SK-N-SH (cell line): ENCODE results near the gene THSD7A. TPM values are rescaled to one million over a fixed set of nuclear protein-coding genes. Genes with fewer than 3 reads are reported as not detected.

ENCODE experiments used
- CTCF ChIA-PET: fragments of 300-600, 350-600 bp; formaldehyde crosslinking; extraction: SDS; loops from one replicate; lab custom pipeline; 2021; lab: Yijun Ruan, JAX
- POLR2A ChIA-PET: fragments of 350-600 bp; sonication (Branson Sonifier 250); formaldehyde crosslinking; extraction: SDS; loops from one replicate; lab custom pipeline; 2020; ENCODE audit warnings: antibody characterized with exemption, inconsistent platforms; lab: Yijun Ruan, JAX
- DNase-seq: peaks from one replicate; pipeline ENCODE4 v3.0.0; 2012
- H2AFZ ChIP-seq: fragments of 200-600 bp; sonication (generic); 2 replicates; pipeline ENCODE4 v1.8.1; 2016; ENCODE audit warnings: antibody characterized with exemption, mild to moderate bottlenecking, low read depth
- H3F3A ChIP-seq: fragments of 200-600 bp; sonication (generic); replicated peaks from 2 replicates; pipeline ENCODE3; 2016; ENCODE audit warnings: antibody characterized with exemption, mild to moderate bottlenecking; ENCODE audit not compliant: insufficient read depth
- H3K27ac ChIP-seq, 2 experiments: fragments of 200-500 bp in 1 of 2; fragments of 200-600 bp in 1 of 2; sonication (Bioruptor generic) in 1 of 2; sonication (generic), shearing (Covaris generic) in 1 of 2; 2 replicates each; pipeline versions ENCODE4 v1.5.1 to v1.6.1; 2014 to 2016; ENCODE audit warnings: low read depth in 2 of 2, inconsistent platforms in 1 of 2, low read length in 1 of 2, mild to moderate bottlenecking in 1 of 2, mixed read lengths in 1 of 2
- H3K27me3 ChIP-seq: fragments of 200-600 bp; sonication (generic), shearing (Covaris generic); 2 replicates; pipeline ENCODE4 v1.6.1; 2016; ENCODE audit warnings: mixed run types; ENCODE audit not compliant: insufficient read depth
- H3K36me3 ChIP-seq, 2 experiments: fragments of 200-500 bp in 1 of 2; fragments of 200-600 bp in 1 of 2; sonication (Bioruptor generic) in 1 of 2; sonication (generic) in 1 of 2; replicated peaks in 1 of 2; 2 replicates each; pipeline versions ENCODE3 to v1.5.1; 2014 to 2016; ENCODE audit warnings: low read length in 1 of 2, mild to moderate bottlenecking in 1 of 2; ENCODE audit not compliant: insufficient read depth in 2 of 2, control insufficient read depth in 1 of 2
- H3K4me1 ChIP-seq, 2 experiments: fragments of 200-500 bp in 1 of 2; fragments of 200-600 bp in 1 of 2; sonication (Bioruptor generic) in 1 of 2; sonication (generic), shearing (Covaris generic) in 1 of 2; 2 replicates each; pipeline versions ENCODE4 v1.5.1 to v1.6.1; 2014 to 2016; ENCODE audit warnings: low read depth in 1 of 2, low read length in 1 of 2, mixed run types in 1 of 2; ENCODE audit not compliant: insufficient read depth in 2 of 2, control insufficient read depth in 1 of 2
- H3K4me2 ChIP-seq: fragments of 200-600 bp; sonication (generic), shearing (Covaris generic); 2 replicates; pipeline ENCODE4 v1.6.1; 2017; ENCODE audit warnings: mixed run types
- H3K4me3 ChIP-seq, 2 experiments: fragments of 200-500 bp in 1 of 2; fragments of 200-600 bp in 1 of 2; sonication (Bioruptor generic) in 1 of 2; sonication (generic), shearing (Covaris generic) in 1 of 2; 2 replicates each; pipeline versions ENCODE4 v1.5.1 to v1.8.1; 2014 to 2016; ENCODE audit warnings: low read depth in 2 of 2, inconsistent platforms in 1 of 2, low read length in 1 of 2, mild to moderate bottlenecking in 1 of 2, mixed read lengths in 1 of 2, moderate library complexity in 1 of 2
- H3K79me2 ChIP-seq: fragments of 200-600 bp; sonication (generic); 2 replicates; pipeline ENCODE4 v1.8.1; 2017; ENCODE audit warnings: mild to moderate bottlenecking; ENCODE audit not compliant: insufficient read depth
- H3K9ac ChIP-seq: fragments of 200-600 bp; sonication (generic); 2 replicates; pipeline ENCODE4 v1.6.1; 2017; ENCODE audit warnings: mixed run types
- H3K9me2 ChIP-seq: fragments of 200-600 bp; sonication (generic); 2 replicates; pipeline ENCODE4 v1.6.1; 2017; ENCODE audit warnings: mixed run types
- H3K9me3 ChIP-seq: fragments of 200-600 bp; sonication (generic); 2 replicates; pipeline ENCODE4 v1.6.1; 2017; ENCODE audit warnings: mixed run types, mild to moderate bottlenecking, moderate library complexity
- H4K20me1 ChIP-seq: fragments of 200-600 bp; sonication (generic); 2 replicates; pipeline ENCODE4 v1.6.1; 2017; ENCODE audit warnings: mild to moderate bottlenecking, mixed run types; ENCODE audit not compliant: insufficient read depth
- CTCF ChIP-seq: fragments of 200-600 bp; sonication (generic); IDR thresholded peaks from 2 replicates; pipeline ENCODE4 v1.6.1; 2017; ENCODE audit warnings: antibody characterized with exemption, mild to moderate bottlenecking, moderate library complexity
- EZH2phosphoT487 ChIP-seq: fragments of 200-600 bp; sonication (generic); IDR thresholded peaks from 2 replicates; pipeline ENCODE4 v1.6.1; 2017; ENCODE audit warnings: low read depth, mixed run types, mild to moderate bottlenecking, antibody characterized with exemption, moderate library complexity, borderline replicate concordance
- FOSL2 ChIP-seq: IDR thresholded peaks from 2 replicates; pipeline ENCODE4 v1.4.0; 2012; ENCODE audit warnings: low read depth, mild to moderate bottlenecking, moderate library complexity, borderline replicate concordance
- FOXM1 ChIP-seq: IDR thresholded peaks from 2 replicates; pipeline ENCODE4 v1.4.0; 2012; ENCODE audit warnings: low read depth, mild to moderate bottlenecking
- GABPA ChIP-seq: IDR thresholded peaks from 2 replicates; pipeline ENCODE4 v1.4.0; 2012; ENCODE audit warnings: low read depth, mild to moderate bottlenecking
- GATA2 ChIP-seq: sonication (generic); formaldehyde crosslinking; IDR thresholded peaks from 2 replicates; pipeline ENCODE4 v1.5.0; 2020; ENCODE audit warnings: mild to moderate bottlenecking, missing genetic modification reagents
- MAX ChIP-seq: IDR thresholded peaks from 2 replicates; pipeline ENCODE4 v1.4.0; 2012; ENCODE audit warnings: low read depth
- NFIC ChIP-seq: IDR thresholded peaks from 2 replicates; pipeline ENCODE4 v1.4.0; 2012; ENCODE audit warnings: borderline replicate concordance
- REST ChIP-seq: IDR thresholded peaks from 2 replicates; pipeline ENCODE4 v1.6.1; 2012; ENCODE audit warnings: mild to moderate bottlenecking, low read depth, low read length, moderate library complexity
- RFX5 ChIP-seq: IDR thresholded peaks from 2 replicates; pipeline ENCODE4 v1.6.1; 2012; ENCODE audit warnings: mild to moderate bottlenecking, improper control_type of control experiment, low read length
- TEAD4 ChIP-seq: IDR thresholded peaks from 2 replicates; pipeline ENCODE4 v1.4.0; 2012; ENCODE audit warnings: mild to moderate bottlenecking, borderline replicate concordance; ENCODE audit not compliant: insufficient read depth
- USF2 ChIP-seq: fragments of 150-350 bp; IDR thresholded peaks from 2 replicates; pipeline ENCODE4 v1.6.1; 2017; ENCODE audit warnings: antibody characterized with exemption, low read length, low read depth, borderline replicate concordance
- WGBS: methylation state at CpG from one replicate; pipeline ENCODE4 v1.1.6; 2017; ENCODE audit warnings: low lambda C conversion rate; 5-methylcytosine and 5-hydroxymethylcytosine counted together
- polyA plus RNA-seq, 3 experiments: library from polyadenylated mRNA; depleted of rRNA; stranded (reverse); fragments of >200 nt; gene quantifications; 2 replicates each; pipeline ENCODE4 v1.2.3, GENCODE V29; 2012

The THSD7A gene
- polyA plus RNA-seq, 1 of the 3 experiments (the other 2 are of a cell fraction), result 0.16 TPM

GRCh38 chr7:11768263-11768662, 63.7 kb downstream of the THSD7A start:
- H3K9me3 ChIP-seq, result no peaks in the 10 kb centered on the region
- 0 out of 4 replicates have a peak overlapping the region, but pooled peaks of 1 of the 2 experiments have one; percentile 9 for H3K27ac ChIP-seq
- H2AFZ ChIP-seq, result no peak overlapping the region
- no peaks in the 10 kb centered on the region for H3K36me3 ChIP-seq
- 61% methylated on average over 5 of the region's 5 CpGs for WGBS
- no peak overlapping the region for H3K9ac ChIP-seq
- ChIA-PET CTCF (interaction anchor here (0.6 to 0.9 kb wide), 2 partner anchors 20 to 63 kb away, joined by 3 read pairs; no protein-coding TSS in a partner anchor), POLR2A (no interaction called here)
- H3K9me2 ChIP-seq, result no peaks in the 10 kb centered on the region
- no peak overlapping the region for H3K4me2 ChIP-seq
- no peaks in the 10 kb centered on the region for H3F3A ChIP-seq
- TF ChIP-seq MAX, result no peak
- H3K4me3 ChIP-seq, result no peak overlapping the region
- no peaks in the 10 kb centered on the region; a peak in 1 of 4 replicates for H3K4me1 ChIP-seq
- no peaks in the 10 kb centered on the region for H3K79me2 ChIP-seq
- no peaks in the 10 kb centered on the region for H4K20me1 ChIP-seq
- no peak for DNase-seq
- H3K27me3 ChIP-seq, result no peaks in the 10 kb centered on the region

- no peak overlapping the region for H3K9ac ChIP-seq
- POLR2A ChIA-PET, result no interaction called here
- 48% methylated on average over 3 of the region's 3 CpGs for WGBS
These were observed 64.8 kb downstream of the THSD7A start for GRCh38 chr7:11767148-11767547.

More at GRCh38 chr7:11767148-11767547, 64.8 kb downstream of the THSD7A start:
- Histone ChIP-seq H3K27me3 (no peaks in the 10 kb centered on the region), H3K9me3 (no peaks in the 10 kb centered on the region), H3K4me1 (no peaks in the 10 kb centered on the region; a peak in 1 of 4 replicates), H2AFZ (no peak overlapping the region), H3K36me3 (no peaks in the 10 kb centered on the region), H3K4me2 (no peak overlapping the region), H3K4me3 (no peak overlapping the region), H4K20me1 (no peaks in the 10 kb centered on the region), H3K79me2 (no peaks in the 10 kb centered on the region), H3K27ac (peak overlapping the region in 1 of 2 experiments; percentile 31; a peak in 1 of 4 replicates), H3K9me2 (no peaks in the 10 kb centered on the region), H3F3A (no peaks in the 10 kb centered on the region)
- no peak for DNase-seq
- CTCF ChIA-PET, result no interaction called here
- TF ChIP-seq CTCF, result no peak
- no peak for TF ChIP-seq EZH2phosphoT487
- TF ChIP-seq FOXM1, result no peak
- TF ChIP-seq RFX5, result no peak
- no peak for TF ChIP-seq GABPA
- no peak for TF ChIP-seq GATA2 (CRISPR knock-in tag)
- no peak for TF ChIP-seq TEAD4
- no peak for TF ChIP-seq REST
- no peak for TF ChIP-seq NFIC
- no peak for TF ChIP-seq FOSL2
- TF ChIP-seq USF2, result no peak
